WTC11 (cell line): Measurements from ENCODE around the gene SH2D6. TPM values are rescaled to one million over a fixed set of nuclear protein-coding genes. Genes with fewer than 3 reads are reported as not detected.

Experiments used
- ATAC-seq: fragments of 200-7000 bp; cut with Tn5 transposase; 2 replicates; pipeline ENCODE4 v1.10.0; 2021; ENCODE audit warnings: mild to moderate bottlenecking, moderate library complexity
- CTCF ChIA-PET: fragments of 300-600 bp; sonication (Branson Sonifier 250); formaldehyde crosslinking; loops from one replicate; lab custom pipeline; 2021; ENCODE audit warnings: antibody characterized with exemption; lab: Charles Lee
- POLR2A ChIA-PET: fragments of 350-600 bp; sonication (Branson Sonifier 250); formaldehyde crosslinking; loops from one replicate; lab custom pipeline; 2021; ENCODE audit warnings: antibody characterized with exemption; lab: Charles Lee
- DNase-seq: peaks from one replicate; pipeline ENCODE4 v3.0.0; 2021; ENCODE audit warnings: low spot score
- H3K27ac Mint-ChIP-seq: 2 replicates; pipeline ENCODE4 v1.8.0; 2021; ENCODE audit warnings: mixed read lengths
- H3K27me3 Mint-ChIP-seq: 2 replicates; pipeline ENCODE4 v1.8.0; 2021; ENCODE audit warnings: low read depth, mild to moderate bottlenecking, moderate library complexity, mixed read lengths
- H3K36me3 Mint-ChIP-seq: 2 replicates; pipeline ENCODE4 v1.8.0; 2021; ENCODE audit warnings: mixed read lengths
- H3K4me1 Mint-ChIP-seq: 2 replicates; pipeline ENCODE4 v1.8.0; 2022; ENCODE audit warnings: mixed read lengths
- H3K4me3 Mint-ChIP-seq: 2 replicates; pipeline ENCODE4 v1.8.0; 2021; ENCODE audit warnings: mild to moderate bottlenecking, moderate library complexity, mixed read lengths
- H3K9me3 Mint-ChIP-seq: 2 replicates; pipeline ENCODE4 v1.8.0; 2021; ENCODE audit warnings: mixed read lengths
- AFF4 ChIP-seq: sonication (generic); formaldehyde crosslinking; IDR thresholded peaks from 2 replicates; pipeline ENCODE4 v1.8.1; 2023; ENCODE audit warnings: mild to moderate bottlenecking, missing genetic modification reagents, borderline replicate concordance
- ATF1 ChIP-seq: sonication (generic); formaldehyde crosslinking; IDR thresholded peaks from 2 replicates; pipeline ENCODE4 v1.8.1; 2023; ENCODE audit warnings: mild to moderate bottlenecking, moderate library complexity, missing genetic modification reagents
- ATF2 ChIP-seq: sonication (generic); formaldehyde crosslinking; IDR thresholded peaks from 2 replicates; pipeline ENCODE4 v1.8.1; 2022; ENCODE audit warnings: low read depth, missing genetic modification reagents, borderline replicate concordance
- CDX4 ChIP-seq: fragments of 250-450 bp; sonication (Bioruptor Pico); IDR thresholded peaks from 2 replicates; pipeline ENCODE4 v1.9.0; 2021; ENCODE audit warnings: moderate library complexity, mild to moderate bottlenecking, inconsistent platforms, borderline replicate concordance
- CTCF ChIP-seq: fragments of 200-600 bp; IDR thresholded peaks from 2 replicates; pipeline ENCODE4 v1.8.0; 2022; ENCODE audit warnings: antibody characterized with exemption
- FOXK1 ChIP-seq: sonication (generic); formaldehyde crosslinking; IDR thresholded peaks from 2 replicates; pipeline ENCODE4 v1.8.0; 2022; ENCODE audit warnings: mild to moderate bottlenecking, moderate library complexity, missing genetic modification reagents
- GABPB1 ChIP-seq: sonication (generic); formaldehyde crosslinking; IDR thresholded peaks from 2 replicates; pipeline ENCODE4 v1.8.1; 2023; ENCODE audit warnings: mild to moderate bottlenecking, missing genetic modification reagents
- KAT7 ChIP-seq: sonication (generic); formaldehyde crosslinking; IDR thresholded peaks from 2 replicates; pipeline ENCODE4 v1.8.1; 2023; ENCODE audit warnings: missing genetic modification reagents, mild to moderate bottlenecking, borderline replicate concordance
- NR2C2 ChIP-seq: sonication (generic); formaldehyde crosslinking; IDR thresholded peaks from 2 replicates; pipeline ENCODE4 v1.8.0; 2022; ENCODE audit warnings: mild to moderate bottlenecking, missing genetic modification reagents
- SP1 ChIP-seq: sonication (generic); formaldehyde crosslinking; conservative IDR thresholded peaks from 2 replicates; pipeline ENCODE4 v1.8.1; 2022; ENCODE audit warnings: missing genetic modification reagents
- STAT6 ChIP-seq: sonication (generic); formaldehyde crosslinking; conservative IDR thresholded peaks from 2 replicates; pipeline ENCODE4 v1.8.1; 2023; ENCODE audit warnings: mild to moderate bottlenecking, low read depth, missing genetic modification reagents, moderate library complexity
- TCF7 ChIP-seq: sonication (generic); formaldehyde crosslinking; IDR thresholded peaks from 2 replicates; pipeline ENCODE4 v1.8.0; 2022; ENCODE audit warnings: mild to moderate bottlenecking, low read depth, missing genetic modification reagents, moderate library complexity
- USF2 ChIP-seq: sonication (generic); formaldehyde crosslinking; IDR thresholded peaks from 2 replicates; pipeline ENCODE4 v1.8.1; 2023; ENCODE audit warnings: mild to moderate bottlenecking, missing genetic modification reagents, moderate library complexity
- ZBTB21 ChIP-seq: sonication (generic); formaldehyde crosslinking; IDR thresholded peaks from 2 replicates; pipeline ENCODE4 v1.8.1; 2023; ENCODE audit warnings: mild to moderate bottlenecking, missing genetic modification reagents, borderline replicate concordance
- ZNF416 ChIP-seq: fragments of 250-450 bp; sonication (Bioruptor Pico); IDR thresholded peaks from 2 replicates; pipeline ENCODE4 v1.9.0; 2021; ENCODE audit warnings: mild to moderate bottlenecking, inconsistent platforms
- ZNF512 ChIP-seq: sonication (generic); formaldehyde crosslinking; IDR thresholded peaks from 2 replicates; pipeline ENCODE4 v1.8.1; 2022; ENCODE audit warnings: missing genetic modification reagents, borderline replicate concordance
- total RNA-seq: library from RNA; stranded (reverse); gene quantifications from 3 replicates; pipeline ENCODE4 v1.2.3, GENCODE V29; 2021

SH2D6 gene
- total RNA-seq, 1 experiment from 2014 or later: 1.2 TPM

GRCh38 chr2:85398426-85399182, 19.9 kb upstream of the SH2D6 start:
- POLR2A ChIA-PET: interaction anchor here (0.6 kb wide), 1 partner anchor 15 kb away, joined by 3 read pairs; no protein-coding TSS in a partner anchor
- CTCF ChIA-PET: no interaction called here
- TF ChIP-seq CTCF (no peak), SP1 (no peak), ZNF416 (no peak), TCF7 (no peak), ATF2 (CRISPR knock-in tag) (no peak), ZNF512 (CRISPR knock-in tag) (no peak), NR2C2 (CRISPR knock-in tag) (no peak), STAT6 (no peak), USF2 (CRISPR knock-in tag) (no peak), CDX4 (no peak), AFF4 (CRISPR knock-in tag) (no peak), GABPB1 (CRISPR knock-in tag) (no peak), FOXK1 (no peak), ATF1 (CRISPR knock-in tag) (no peak), KAT7 (CRISPR knock-in tag) (no peak), ZBTB21 (CRISPR knock-in tag) (no peak)
- ATAC-seq: no peak
- no peaks in the 10 kb centered on the region for H3K27me3 Mint-ChIP-seq
- H3K4me3 Mint-ChIP-seq: no peak overlapping the region
- H3K9me3 Mint-ChIP-seq: no peaks in the 10 kb centered on the region
- peaks cover 47% of the 10 kb centered on the region for H3K36me3 Mint-ChIP-seq
- DNase-seq: no peak
- no peak overlapping the region for H3K27ac Mint-ChIP-seq
- H3K4me1 Mint-ChIP-seq: peaks cover 13% of the 10 kb centered on the region
